Measurements from ENCODE around the gene MRPL50. TPM values are rescaled to one million over a fixed set of nuclear protein-coding genes. Genes with fewer than 3 reads are reported as not detected.

MRPL50 gene
- total RNA-seq, 1 donor from 2014 or later, result 16.5 TPM

DNA sequence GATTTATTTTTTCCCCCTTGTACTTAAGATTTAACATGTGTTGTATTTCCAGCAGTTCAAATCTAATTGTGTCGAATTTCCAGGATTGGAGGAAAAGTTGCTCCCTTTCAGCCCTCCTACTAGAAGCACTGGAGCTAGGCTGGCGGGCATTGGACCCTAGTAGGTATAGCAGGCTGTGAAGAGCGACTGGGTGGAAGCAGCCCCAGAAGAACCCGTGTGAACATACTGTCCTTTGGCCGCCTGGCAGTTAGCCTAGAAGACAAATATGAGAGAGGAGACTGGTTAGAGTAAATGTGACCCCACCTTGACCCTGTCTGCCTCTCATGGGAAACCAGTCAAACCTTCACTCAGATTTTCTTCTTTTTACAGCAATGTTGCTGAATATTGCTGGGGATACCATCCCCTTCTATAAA, 23.2 kb upstream of the MRPL50 start:
- ATAC-seq (no peak), DNase-seq (ENCODE audit: missing footprints) (no peak)
- intact Hi-C loops (cut with DNase I), result no loop called here

DNA sequence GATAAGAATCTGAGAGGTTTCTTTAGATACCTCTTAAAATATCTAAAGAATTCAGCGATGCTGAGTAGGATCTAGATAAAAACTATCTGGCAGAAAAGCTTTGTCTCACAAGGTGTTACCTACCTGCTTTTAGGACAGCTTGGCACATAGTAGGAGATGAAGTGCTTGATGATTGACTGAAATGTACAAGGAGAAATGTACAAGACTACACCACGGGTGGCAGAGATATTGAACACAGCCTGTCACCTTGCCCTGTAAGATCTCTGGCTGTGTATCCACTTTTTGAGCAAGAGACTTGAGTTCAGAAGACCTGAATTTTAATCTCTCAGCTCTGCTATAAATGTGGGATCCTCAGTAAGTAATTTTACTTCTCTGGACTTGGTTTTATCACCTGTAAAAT, 21.4 kb upstream of the MRPL50 start:
- DNase-seq (ENCODE audit: missing footprints) (no peak), ATAC-seq (peak; percentile 31)
- intact Hi-C loops (cut with DNase I), result no loop called here

DNA sequence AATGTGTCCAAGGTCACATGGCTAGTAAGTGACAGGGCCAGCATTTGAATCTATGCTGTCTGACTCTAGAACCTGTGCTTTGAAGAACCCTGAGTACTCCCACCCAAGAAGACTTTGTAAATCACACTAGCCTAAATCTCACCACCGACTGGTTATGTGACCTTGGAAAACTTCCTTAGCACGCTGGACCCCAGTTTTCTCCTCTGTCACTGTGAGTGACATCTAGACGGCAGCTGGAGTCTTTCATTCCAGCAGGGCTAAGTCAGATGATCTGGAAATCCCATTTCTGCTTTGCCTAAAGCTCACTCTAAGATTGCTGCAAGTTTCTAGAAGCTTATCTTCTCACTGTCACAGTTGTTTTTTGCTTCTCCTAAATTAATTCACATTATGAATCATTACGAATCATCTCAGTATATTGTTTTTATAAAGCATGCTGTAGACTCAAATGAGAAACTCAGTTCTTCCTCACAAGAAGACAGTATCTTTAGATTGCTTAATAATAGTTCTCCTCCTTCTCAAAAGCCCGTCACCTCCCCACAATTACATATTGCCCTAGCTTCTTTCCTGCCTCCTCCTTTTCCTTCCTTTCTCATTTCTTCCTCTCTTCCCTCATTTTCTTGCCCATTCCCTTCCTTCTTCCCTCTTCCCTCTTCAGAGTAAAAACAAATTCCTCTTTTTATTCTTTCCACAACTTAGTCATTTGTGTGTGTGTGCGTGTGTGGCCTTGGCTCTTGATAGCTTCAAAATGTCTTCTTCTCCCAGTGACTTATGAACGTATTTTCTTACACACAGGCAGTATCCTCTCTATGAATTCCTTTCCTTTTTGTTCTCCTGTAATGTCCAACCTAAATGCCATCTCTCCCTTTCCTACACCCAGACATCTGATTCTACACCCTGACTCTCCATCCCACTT, 20.4 kb upstream of the MRPL50 start:
- ATAC-seq, result no peak
- no peak for DNase-seq (ENCODE audit: missing footprints)
- intact Hi-C loops (cut with DNase I), result no loop called here

- intact Hi-C loops (cut with DNase I), result no loop called here
- ATAC-seq, result no peak
- DNase-seq (ENCODE audit: missing footprints), result no peak
Measured at GRCh38 chr9:101417977-101418376, 19.6 kb upstream of the MRPL50 start.

DNA sequence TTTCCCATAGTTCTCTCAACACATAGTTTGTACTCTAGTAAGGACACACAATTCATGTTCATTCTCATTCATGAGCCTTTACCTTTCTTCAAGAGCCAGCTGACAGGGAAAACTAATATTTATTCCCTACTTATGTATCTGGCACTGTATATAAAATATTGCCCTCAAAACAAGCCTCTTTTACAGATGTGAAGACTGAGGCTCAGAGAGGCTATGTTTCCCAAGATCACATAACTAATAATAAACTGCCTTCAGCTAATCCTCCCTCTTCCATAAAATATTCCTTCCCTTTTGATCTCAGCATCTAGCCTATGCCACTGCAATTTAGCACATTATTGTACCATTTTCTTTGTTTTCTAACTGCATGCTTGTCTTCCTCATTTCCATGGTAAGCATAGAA, 19.0 kb upstream of the MRPL50 start:
- intact Hi-C loops (cut with DNase I), result no loop called here
- ATAC-seq (no peak), DNase-seq (ENCODE audit: missing footprints) (no peak)

DNA sequence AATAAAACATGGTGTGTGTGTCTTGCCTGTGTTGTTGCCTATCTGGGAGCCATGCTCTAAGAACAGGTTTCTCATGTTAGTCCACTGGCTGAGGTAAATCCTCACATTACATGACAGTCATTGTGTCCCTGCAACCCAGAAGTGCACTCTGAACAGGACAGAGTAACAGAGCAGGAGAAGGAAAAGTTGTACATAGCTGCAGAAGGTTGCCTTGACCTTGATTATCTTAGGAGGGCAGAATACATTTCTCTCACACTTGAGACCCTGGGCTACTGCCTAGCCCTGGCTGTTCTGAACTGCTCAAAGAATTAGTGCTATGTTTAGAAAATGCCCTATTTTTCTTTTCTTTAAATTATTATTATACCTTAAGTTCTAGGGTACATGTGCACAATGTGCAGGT, 17.2 kb upstream of the MRPL50 start:
- no peak for ATAC-seq
- intact Hi-C loops (cut with DNase I), result no loop called here
- DNase-seq (ENCODE audit: missing footprints), result no peak

GRCh38 chr9:101414839-101415238, 16.4 kb upstream of the MRPL50 start:
- DNase-seq (ENCODE audit: missing footprints), result no peak
- ATAC-seq, result no peak
- intact Hi-C loops (cut with DNase I), result no loop called here

DNA sequence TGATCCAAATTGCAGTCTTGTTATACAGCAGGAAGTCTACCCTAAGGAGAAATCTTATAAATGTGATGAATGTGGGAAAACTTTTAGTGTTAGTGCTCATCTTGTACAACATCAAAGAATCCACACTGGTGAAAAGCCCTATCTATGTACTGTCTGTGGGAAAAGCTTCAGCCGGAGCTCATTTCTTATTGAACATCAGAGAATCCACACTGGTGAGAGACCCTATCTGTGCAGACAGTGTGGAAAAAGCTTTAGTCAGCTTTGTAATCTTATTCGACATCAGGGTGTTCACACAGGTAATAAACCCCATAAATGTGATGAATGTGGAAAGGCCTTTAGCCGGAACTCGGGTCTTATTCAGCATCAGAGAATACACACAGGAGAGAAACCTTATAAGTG, 10.7 kb upstream of the MRPL50 start:
- intact Hi-C loops (cut with DNase I), result no loop called here
- DNase-seq (ENCODE audit: missing footprints), result no peak
- no peak for ATAC-seq

GRCh38 chr9:101408374-101409078, 10.1 kb upstream of the MRPL50 start:
- intact Hi-C loops (cut with DNase I), result no loop called here
- ATAC-seq, result no peak
- DNase-seq (ENCODE audit: missing footprints), result no peak

GRCh38 chr9:101403516-101404285, 5.3 kb upstream of the MRPL50 start:
- ATAC-seq (no peak), DNase-seq (ENCODE audit: missing footprints) (no peak)
- intact Hi-C loops (cut with DNase I), result no loop called here

DNA sequence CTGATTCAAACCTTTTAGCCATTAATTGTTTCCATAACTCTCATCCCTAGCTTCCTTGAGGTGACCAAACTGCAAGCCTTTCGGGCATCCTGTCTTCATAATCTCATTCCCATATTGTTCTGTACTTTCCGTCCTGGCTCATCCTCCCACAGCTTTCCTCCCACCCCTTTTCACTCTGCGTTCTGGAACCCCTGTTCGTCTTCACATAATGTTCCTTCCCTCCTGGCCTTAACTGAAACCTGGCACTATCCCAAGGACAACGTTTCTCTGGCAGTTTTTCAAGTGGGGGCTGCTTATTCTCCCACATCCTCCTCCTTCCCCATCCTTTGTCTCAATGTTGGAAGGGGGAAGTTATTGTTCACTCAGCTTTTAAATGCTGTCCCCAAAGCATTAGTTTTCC, 1.7 kb upstream of the MRPL50 start:
- DNase-seq (ENCODE audit: missing footprints), result no peak
- intact Hi-C loops (cut with DNase I), result no loop called here
- ATAC-seq, result no peak

- intact Hi-C loops (cut with DNase I), result loop anchor here (1.0 to 2.0 kb wide), 2 partner anchors 43 to 134 kb away; partner anchors contain the start of gene RNF20
- ATAC-seq (no peak), DNase-seq (ENCODE audit: missing footprints) (no peak)
Measured at GRCh38 chr9:101399643-101399970, 1.2 kb upstream of the MRPL50 start.

DNA sequence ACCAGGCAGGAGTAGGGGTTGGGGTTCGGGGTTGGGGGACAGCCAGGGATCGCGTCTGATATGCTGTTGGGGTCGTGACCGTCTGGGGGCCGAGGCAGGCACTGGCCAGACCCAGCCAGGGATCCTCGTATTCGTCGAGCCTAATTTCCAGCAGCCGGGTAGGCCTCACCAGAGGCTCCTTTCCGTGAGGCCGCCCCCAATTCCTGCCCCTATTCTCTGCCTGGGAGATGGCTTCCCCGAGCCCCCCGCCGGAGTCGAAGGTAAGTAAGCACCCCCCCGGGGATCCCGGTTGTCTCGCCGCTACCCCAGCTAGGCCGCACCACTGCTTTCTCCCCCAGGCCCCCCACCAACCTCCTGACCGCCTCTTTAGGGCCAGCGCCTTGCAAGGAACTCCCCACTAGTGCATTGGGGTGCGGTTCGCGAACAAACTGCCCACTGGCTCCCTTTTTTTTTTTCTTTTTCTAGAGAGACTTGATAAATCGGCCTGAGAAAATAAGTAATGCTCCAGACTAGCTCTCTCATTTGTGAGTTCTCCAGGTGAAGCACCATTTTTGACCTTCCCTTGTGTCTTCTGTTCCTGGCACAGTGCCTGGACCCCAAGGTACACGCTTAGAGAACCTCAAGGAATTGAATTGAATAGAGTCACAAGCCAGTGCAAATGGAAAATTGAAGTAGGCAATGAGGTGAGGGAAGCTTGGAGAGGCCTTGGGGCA, 668 bp upstream of the MRPL50 start:
- DNase-seq (ENCODE audit: missing footprints) (peak; percentile 40), ATAC-seq (no peak)
- intact Hi-C loops (cut with DNase I), result loop anchor here (1.0 to 2.0 kb wide), 2 partner anchors 44 to 134 kb away; partner anchors contain the start of gene RNF20

DNA sequence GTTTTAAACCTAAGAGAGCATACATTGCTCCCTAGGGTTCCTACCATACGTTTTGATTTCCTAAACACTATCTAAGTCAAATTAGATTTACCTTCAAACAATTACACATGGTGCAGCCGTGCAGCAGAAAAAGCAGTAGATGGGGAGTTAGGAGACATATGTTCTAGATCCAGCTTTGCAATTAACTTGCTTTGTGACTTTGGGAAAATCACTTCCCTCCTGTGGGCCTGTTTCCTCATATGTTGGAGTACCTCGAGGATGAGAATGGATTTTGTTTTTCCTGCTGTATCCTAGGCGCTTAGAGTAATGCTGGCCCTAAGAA, 711 bp downstream of the MRPL50 start:
- no peak for ATAC-seq
- intact Hi-C loops (cut with DNase I), result loop anchor here (2.0 kb wide), 1 partner anchor 45 kb away; no protein-coding TSS in a partner anchor
- no peak for DNase-seq (ENCODE audit: missing footprints)

DNA sequence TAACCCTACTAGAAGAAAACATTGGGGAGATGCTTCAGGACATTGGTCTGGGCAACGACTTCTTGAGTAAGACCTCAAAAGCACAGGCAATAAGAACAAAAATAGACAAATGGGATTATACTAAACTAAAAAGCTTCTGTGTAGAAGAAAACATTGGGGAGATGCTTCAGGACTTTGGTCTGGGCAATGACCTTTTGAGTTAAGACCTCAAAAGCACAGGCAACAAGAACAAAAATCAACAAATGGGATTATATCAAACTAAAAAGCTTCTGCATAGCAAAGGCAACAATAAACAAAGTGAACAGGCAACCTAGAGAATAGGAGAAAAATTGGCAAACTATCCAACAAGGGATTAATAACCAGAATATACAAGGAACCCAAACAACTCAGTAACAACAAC, 3.7 kb downstream of the MRPL50 start:
- ATAC-seq (no peak), DNase-seq (ENCODE audit: missing footprints) (no peak)
- intact Hi-C loops (cut with DNase I), result no loop called here

GRCh38 chr9:101393135-101393534, 5.3 kb downstream of the MRPL50 start:
- intact Hi-C loops (cut with DNase I), result no loop called here
- ATAC-seq (no peak), DNase-seq (ENCODE audit: missing footprints) (no peak)

- no peak for DNase-seq (ENCODE audit: missing footprints)
- intact Hi-C loops (cut with DNase I), result no loop called here
Measured at GRCh38 chr9:101388507-101388993, 9.9 kb downstream of the MRPL50 start.

DNA sequence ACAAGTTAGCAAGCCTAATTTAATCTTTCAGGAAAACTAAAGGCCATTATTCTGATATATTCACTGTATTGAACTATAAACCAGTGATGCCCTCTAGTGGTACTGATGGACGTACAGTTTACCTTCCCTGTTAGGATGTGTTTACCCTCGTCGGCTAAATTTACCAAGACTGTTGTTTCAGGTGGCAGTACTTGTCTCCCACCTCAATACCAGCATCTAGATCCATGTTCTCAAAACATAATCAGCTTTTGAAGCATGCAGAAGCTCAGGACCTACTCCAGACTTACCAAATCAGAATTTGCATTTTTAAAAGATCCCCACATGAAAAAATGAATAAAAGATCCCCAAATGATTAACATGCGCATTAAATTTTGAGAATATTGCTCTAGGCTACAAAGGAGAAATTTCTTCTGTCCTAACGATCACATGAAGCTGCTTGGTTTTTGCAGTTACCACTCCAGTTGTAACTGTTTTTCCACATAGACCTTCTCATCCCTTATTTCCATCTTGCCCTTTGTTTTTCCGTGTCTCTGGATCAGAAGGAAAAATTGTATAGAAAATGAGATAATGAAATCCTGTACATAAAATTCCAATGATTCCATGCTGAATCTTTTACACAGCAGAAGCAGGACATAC, 10.4 kb downstream of the MRPL50 start:
- intact Hi-C loops (cut with DNase I), result no loop called here
- no peak for ATAC-seq

More at GRCh38 chr9:101388507-101388993, 9.9 kb downstream of the MRPL50 start:
- ATAC-seq, result no peak

More for the DNA sequence above, 10.4 kb downstream of the MRPL50 start:
- no peak for DNase-seq (ENCODE audit: missing footprints)
